Muscle layer of duodenum (tissue), 2 donors: ENCODE results near the gene CDH13.

Experiments
- H3K27ac ChIP-seq: one replicate; pipeline ENCODE4 v1.7.0; 2013; ENCODE audit warnings: mild to moderate bottlenecking, low read length
- H3K27me3 ChIP-seq: one replicate; pipeline ENCODE4 v1.7.0; 2013; ENCODE audit warnings: low read depth, mild to moderate bottlenecking, control low read depth, low read length
- H3K36me3 ChIP-seq, 2 donors: one replicate each; pipeline ENCODE4 v1.7.0; 2013; ENCODE audit warnings: low read length in 2 of 2, control low read depth in 1 of 2, mild to moderate bottlenecking in 1 of 2; ENCODE audit not compliant: insufficient read depth in 2 of 2, control insufficient read depth in 1 of 2
- H3K4me1 ChIP-seq, 2 donors: one replicate each; pipeline ENCODE4 v1.7.0; 2013; ENCODE audit warnings: low read length in 2 of 2, mild to moderate bottlenecking in 2 of 2, control low read depth in 1 of 2, moderate library complexity in 1 of 2; ENCODE audit not compliant: insufficient read depth in 2 of 2, control insufficient read depth in 1 of 2
- H3K4me3 ChIP-seq, 2 donors: one replicate each; pipeline ENCODE4 v1.7.0; 2013; ENCODE audit warnings: low read length in 2 of 2, low read depth in 1 of 2, mild to moderate bottlenecking in 1 of 2
- H3K9me3 ChIP-seq, 2 donors: one replicate each; pipeline ENCODE4 v1.7.0; 2013; ENCODE audit warnings: low read length in 2 of 2, control low read depth in 1 of 2, mild to moderate bottlenecking in 1 of 2; ENCODE audit not compliant: control insufficient read depth in 1 of 2
- donor health status: healthy.

Gene CDH13

DNA sequence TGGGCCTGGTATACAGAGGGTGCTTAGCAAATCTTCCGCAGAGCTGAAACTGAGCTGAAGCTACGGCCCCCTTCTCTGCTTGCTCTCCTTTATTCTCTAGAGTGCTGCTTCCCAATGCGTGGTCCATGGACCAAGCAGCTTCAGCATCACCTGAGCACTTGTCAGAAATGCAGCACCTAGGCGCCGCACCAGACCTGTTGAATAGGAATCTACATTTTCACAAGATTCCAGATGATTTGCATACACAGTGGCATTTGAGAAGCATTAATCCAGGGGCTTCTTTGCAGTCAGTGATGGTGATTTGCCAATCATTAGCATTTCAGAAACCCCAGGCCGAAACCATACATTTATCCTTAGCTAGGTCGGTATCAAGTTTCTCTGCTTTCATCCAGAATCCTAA lies 204.2 kb downstream of the CDH13 start:
- Histone ChIP-seq H3K9me3 (no peaks in the 10 kb centered on the region), H3K4me3 (no peak overlapping the region), H3K27me3 (no peaks in the 10 kb centered on the region), H3K36me3 (no peaks in the 10 kb centered on the region), H3K4me1 (no peaks in the 10 kb centered on the region), H3K27ac (no peak overlapping the region)

GRCh38 chr16:82832821-82833220 lies 206.1 kb downstream of the CDH13 start:
- H3K27me3 ChIP-seq, result no peaks in the 10 kb centered on the region
- H3K4me1 ChIP-seq, result no peaks in the 10 kb centered on the region
- H3K36me3 ChIP-seq, result no peaks in the 10 kb centered on the region
- no peaks in the 10 kb centered on the region for H3K9me3 ChIP-seq
- H3K27ac ChIP-seq, result no peak overlapping the region
- no peak overlapping the region for H3K4me3 ChIP-seq

DNA sequence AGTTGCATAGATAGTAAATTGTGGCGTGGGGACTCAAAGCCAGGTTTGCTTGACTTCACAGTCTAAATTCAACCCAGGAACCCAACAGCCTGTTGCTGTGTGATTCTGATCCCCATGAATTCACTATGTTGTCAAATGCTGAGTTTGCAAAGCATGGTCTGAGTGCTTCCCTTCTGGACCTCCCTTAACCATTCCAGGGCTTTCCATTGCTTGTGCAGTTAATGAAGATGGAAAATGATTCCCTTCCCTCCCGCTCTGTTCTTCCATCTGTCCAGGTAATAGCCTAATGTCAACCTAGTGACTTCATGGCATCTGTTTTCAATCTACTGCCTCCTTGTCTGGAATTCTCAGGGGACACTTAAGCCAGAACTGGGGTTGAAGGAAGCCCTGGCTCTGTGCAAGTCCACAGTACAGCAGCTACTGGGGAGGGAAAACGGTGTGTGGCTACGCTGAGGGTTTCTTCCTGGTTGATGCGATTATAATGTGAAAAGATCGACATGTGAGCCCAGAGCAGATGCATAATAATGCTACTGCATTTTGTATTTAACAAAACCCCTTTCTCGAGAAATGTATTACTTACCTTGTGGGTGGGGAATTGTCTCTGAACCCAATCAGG lies 206.7 kb downstream of the CDH13 start:
- no peaks in the 10 kb centered on the region for H3K36me3 ChIP-seq
- H3K27ac ChIP-seq, result no peak overlapping the region
- no peak overlapping the region for H3K4me3 ChIP-seq
- H3K27me3 ChIP-seq, result no peaks in the 10 kb centered on the region
- no peaks in the 10 kb centered on the region for H3K9me3 ChIP-seq
- no peaks in the 10 kb centered on the region for H3K4me1 ChIP-seq

DNA sequence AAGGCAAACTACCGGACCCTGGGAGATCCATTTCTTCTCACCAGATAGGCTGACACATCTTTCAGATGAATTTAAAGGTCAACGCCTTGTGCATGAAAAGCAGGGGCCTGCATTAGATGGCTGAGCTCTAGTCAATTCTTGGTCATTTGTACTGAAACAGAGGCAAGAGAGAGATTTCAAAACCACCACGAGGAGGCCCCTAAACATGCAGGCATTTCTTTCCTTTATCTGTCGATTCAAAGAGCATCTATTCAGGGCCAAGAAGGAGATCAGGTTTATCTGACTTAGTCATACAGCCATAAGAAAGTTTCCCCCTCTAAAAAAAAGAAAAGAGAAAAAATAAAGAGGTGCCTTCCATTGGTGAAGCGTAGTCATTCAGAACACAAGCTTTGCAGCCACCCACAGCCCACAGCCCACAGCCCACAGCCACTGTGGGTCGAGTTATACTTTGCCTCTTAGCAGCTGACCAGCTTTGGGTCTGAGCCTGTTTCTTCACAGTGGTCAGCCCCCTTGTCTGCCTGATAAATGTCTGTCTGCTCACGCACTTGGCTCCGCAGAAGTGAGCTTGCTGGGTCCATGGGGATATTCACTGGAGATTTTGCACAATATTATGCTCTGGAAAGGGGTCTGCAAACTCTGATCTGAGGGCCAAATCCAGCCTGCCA lies 207.5 kb downstream of the CDH13 start:
- no peaks in the 10 kb centered on the region for H3K4me1 ChIP-seq
- H3K36me3 ChIP-seq, result no peaks in the 10 kb centered on the region
- H3K27me3 ChIP-seq, result no peaks in the 10 kb centered on the region
- no peaks in the 10 kb centered on the region for H3K9me3 ChIP-seq
- H3K27ac ChIP-seq, result no peak overlapping the region
- H3K4me3 ChIP-seq, result no peak overlapping the region

GRCh38 chr16:82835487-82836155 lies 208.9 kb downstream of the CDH13 start:
- H3K36me3 ChIP-seq, result no peaks in the 10 kb centered on the region
- no peaks in the 10 kb centered on the region for H3K9me3 ChIP-seq
- H3K27me3 ChIP-seq, result no peaks in the 10 kb centered on the region
- H3K4me3 ChIP-seq, result no peak overlapping the region
- no peaks in the 10 kb centered on the region for H3K4me1 ChIP-seq
- H3K27ac ChIP-seq, result no peak overlapping the region

- Histone ChIP-seq H3K4me3 (no peak overlapping the region), H3K36me3 (no peaks in the 10 kb centered on the region), H3K27ac (no peak overlapping the region), H3K9me3 (no peaks in the 10 kb centered on the region), H3K27me3 (no peaks in the 10 kb centered on the region), H3K4me1 (no peaks in the 10 kb centered on the region)
Observed at GRCh38 chr16:82841108-82841507, 214.3 kb downstream of the CDH13 start.

- Histone ChIP-seq H3K4me3 (no peak overlapping the region), H3K36me3 (no peaks in the 10 kb centered on the region), H3K4me1 (no peaks in the 10 kb centered on the region)
Observed at GRCh38 chr16:82843606-82844271, 217.0 kb downstream of the CDH13 start.

DNA sequence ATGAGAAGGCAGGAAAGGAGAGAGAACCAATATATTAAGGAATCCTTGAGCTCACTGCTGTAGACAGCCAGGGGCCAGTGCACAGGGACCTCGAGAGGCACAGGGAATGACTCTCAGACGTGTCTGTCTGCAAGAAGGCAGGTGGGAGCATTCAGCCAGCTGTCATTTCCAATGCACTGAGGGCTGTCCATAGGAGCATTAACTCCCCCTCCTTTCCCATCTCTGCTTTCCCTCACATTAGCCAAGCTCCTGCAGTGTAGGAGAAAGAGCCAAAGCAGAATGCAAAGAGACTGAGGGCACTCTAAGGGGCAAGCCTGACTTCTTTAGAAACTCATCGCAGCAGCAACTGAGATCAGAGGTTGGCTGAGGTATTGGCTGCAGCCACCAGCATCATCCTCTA lies 218.3 kb downstream of the CDH13 start:
- Histone ChIP-seq H3K36me3 (no peaks in the 10 kb centered on the region), H3K4me3 (no peak overlapping the region), H3K27ac (no peak overlapping the region), H3K9me3 (peaks cover 0 to 6% of the 10 kb centered on the region in 2 donors), H3K4me1 (no peaks in the 10 kb centered on the region), H3K27me3 (no peaks in the 10 kb centered on the region)

More at GRCh38 chr16:82843606-82844271, 217.0 kb downstream of the CDH13 start:
- Histone ChIP-seq H3K27me3 (no peaks in the 10 kb centered on the region), H3K27ac (no peak overlapping the region), H3K9me3 (peaks cover 0 to 6% of the 10 kb centered on the region in 2 donors)

DNA sequence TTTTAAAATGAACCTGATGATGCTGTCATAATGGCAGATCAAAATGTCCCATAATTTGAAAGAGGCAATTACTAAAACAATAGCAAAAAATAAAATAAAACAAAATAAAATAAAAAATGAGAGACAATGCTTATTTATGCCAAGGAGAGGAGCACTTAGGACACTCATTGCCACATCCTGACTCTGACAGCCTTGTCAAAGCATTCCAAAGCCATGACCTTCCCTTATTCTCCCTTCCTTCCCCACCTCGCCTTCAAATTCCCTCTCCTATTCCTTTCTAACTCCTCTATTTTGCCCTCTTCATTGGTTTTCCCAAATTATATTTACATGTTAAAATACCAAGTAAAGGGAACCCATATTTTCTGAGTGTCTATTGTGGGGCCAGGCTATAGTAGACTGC lies 220.0 kb downstream of the CDH13 start:
- H3K4me3 ChIP-seq, result no peak overlapping the region
- peaks cover 0 to 6% of the 10 kb centered on the region in 2 donors for H3K9me3 ChIP-seq
- H3K27me3 ChIP-seq, result no peaks in the 10 kb centered on the region
- no peaks in the 10 kb centered on the region for H3K4me1 ChIP-seq
- no peak overlapping the region for H3K27ac ChIP-seq
- no peaks in the 10 kb centered on the region for H3K36me3 ChIP-seq

DNA sequence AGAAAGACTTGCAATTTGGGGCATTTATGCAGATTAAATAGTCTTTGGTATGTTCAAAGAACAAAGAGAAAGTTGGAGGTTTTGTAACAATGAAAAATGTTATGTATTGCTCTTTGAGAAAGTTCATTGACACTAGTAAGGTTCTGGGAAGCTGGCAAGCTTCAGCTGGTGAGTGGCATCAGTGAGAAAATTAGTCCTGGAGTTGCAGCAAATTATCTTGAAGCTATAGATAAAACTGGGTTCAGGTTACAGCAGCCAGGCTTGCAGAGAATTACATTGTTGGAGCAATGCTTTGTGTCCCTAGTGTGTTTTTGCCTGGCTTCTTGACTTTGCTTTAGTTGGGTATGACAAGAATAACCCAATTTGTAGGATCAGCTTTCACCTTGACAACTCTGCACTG lies 221.2 kb downstream of the CDH13 start:
- H3K27me3 ChIP-seq, result no peaks in the 10 kb centered on the region
- H3K4me1 ChIP-seq, result no peaks in the 10 kb centered on the region
- no peak overlapping the region for H3K27ac ChIP-seq
- H3K9me3 ChIP-seq, result peaks cover 0 to 6% of the 10 kb centered on the region in 2 donors
- no peak overlapping the region for H3K4me3 ChIP-seq
- no peaks in the 10 kb centered on the region for H3K36me3 ChIP-seq

DNA sequence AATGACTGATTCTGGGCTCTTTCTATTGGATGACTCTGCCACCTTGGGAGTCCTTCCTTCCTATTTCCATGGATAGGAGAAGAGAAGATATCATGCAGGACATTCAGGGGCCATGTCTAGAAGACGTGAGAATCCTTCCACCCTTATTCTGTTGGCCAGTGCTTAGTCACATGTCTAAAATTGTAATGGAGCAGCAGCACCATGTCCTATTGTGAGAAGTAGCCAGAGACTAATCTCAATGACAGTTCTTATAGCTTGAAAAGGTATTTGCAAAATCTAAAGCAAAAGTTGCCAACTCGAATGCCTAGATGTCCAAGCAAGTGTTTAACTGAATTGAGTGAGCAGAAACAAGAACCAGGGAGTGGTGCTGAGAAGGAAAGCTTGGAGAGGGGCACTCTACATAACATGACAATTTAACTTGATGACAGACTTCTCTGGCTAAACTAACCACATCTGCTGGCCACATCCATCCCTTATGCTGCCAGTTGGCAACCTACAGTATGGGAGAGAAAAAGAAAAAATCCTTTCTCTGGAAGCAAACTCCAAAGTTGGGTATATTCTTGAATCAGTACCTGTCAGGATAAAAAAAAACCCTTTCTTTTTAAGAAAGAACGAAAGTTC lies 225.7 kb downstream of the CDH13 start:
- no peak overlapping the region for H3K4me3 ChIP-seq
- H3K27ac ChIP-seq, result no peak overlapping the region
- H3K36me3 ChIP-seq, result no peaks in the 10 kb centered on the region
- no peaks in the 10 kb centered on the region for H3K9me3 ChIP-seq
- no peaks in the 10 kb centered on the region for H3K27me3 ChIP-seq
- no peaks in the 10 kb centered on the region for H3K4me1 ChIP-seq
